ENCODE data around the gene CHRNE. TPM values are rescaled to one million over a fixed set of nuclear protein-coding genes. Genes with fewer than 3 reads are reported as not detected.

CHRNE gene
- total RNA-seq, 2 experiments from 2014 or later = 3.2 to 3.7 TPM

DNA sequence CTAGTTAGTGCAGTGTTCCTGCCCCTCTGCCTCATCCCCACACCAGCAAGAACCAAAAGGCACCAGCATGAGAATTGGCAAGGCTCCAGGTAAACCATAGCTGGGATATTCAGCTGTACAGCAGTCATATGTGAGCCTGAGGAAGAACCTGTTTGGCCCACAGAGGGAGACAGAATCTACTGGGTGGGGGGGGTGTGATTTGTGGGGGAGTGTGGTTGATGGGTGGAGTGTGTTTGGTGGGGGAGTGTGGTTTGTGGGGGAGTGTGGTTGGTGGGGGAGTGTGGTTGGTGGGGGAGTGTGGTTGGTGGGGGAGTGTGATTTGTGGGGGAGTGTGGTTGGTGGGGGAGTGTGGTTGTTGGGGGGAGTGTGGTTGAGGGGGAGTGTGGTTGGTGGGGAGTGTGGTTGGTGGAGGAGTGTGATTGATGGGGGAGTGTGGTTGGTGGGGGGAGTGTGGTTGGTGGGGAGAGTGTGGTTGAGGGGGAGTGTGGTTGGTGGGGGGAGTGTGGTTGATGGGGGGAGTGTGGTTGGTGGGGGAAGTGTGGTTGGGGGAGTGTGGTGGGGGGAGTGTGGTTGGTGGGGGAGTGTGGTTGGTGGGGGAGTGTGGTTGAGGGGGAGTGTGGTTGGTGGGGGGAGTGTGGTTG is 50.2 kb downstream of the CHRNE start:
- H3K36me3 Mint-ChIP-seq (ENCODE audit: low read depth) = peaks cover 43% of the 10 kb centered on the region
- ChIA-PET CTCF (interaction anchor here (1.0 kb wide), 1 partner anchor 63 kb away, joined by 3 read pairs; no protein-coding TSS in a partner anchor), POLR2A (no interaction called here)
- H3K4me1 ChIP-seq (ENCODE audit: insufficient read depth, low read length) = peaks cover 21% of the 10 kb centered on the region
- peak; percentile 67 for ATAC-seq (ENCODE audit: poor library complexity)
- no peak for TF ChIP-seq CTCF (IDR thresholded peaks at IDR 0.05)
- intact Hi-C loops (cut with DNase I, micrococcal nuclease) = no loop called here
- peaks cover 52% of the 10 kb centered on the region for H3K4me1 Mint-ChIP-seq (ENCODE audit: low read depth)
- H3K4me3 Mint-ChIP-seq = peak overlapping the region; percentile 36
- H3K9me3 ChIP-seq (ENCODE audit: control insufficient read depth in 1 of 2, insufficient read depth in 1 of 2, low read length in 2 of 2) = peaks cover 0 to 5% of the 10 kb centered on the region in 2 experiments
- H3K27ac ChIP-seq (ENCODE audit: low read depth in 1 of 2, low read length in 2 of 2) = no peak overlapping the region
- H3K27me3 ChIP-seq (ENCODE audit: control insufficient read depth in 1 of 2, insufficient read depth in 2 of 2, low read length in 2 of 2) = no peaks in the 10 kb centered on the region
- H3K27me3 Mint-ChIP-seq = no peaks in the 10 kb centered on the region
- peak in 3 of 14 experiments; percentile 33 to 76 (median 70) for DNase-seq
- no peak overlapping the region for H3K4me3 ChIP-seq (ENCODE audit: low read length)
- peaks cover 4% of the 10 kb centered on the region for H3K9me3 Mint-ChIP-seq
- peaks cover 17% of the 10 kb centered on the region for H3K36me3 ChIP-seq (ENCODE audit: insufficient read depth, low read length)
- peak overlapping the region; percentile 72 for H3K27ac Mint-ChIP-seq

GRCh38 chr17:4851084-4851483 is 51.8 kb downstream of the CHRNE start:
- no peak for ATAC-seq (ENCODE audit: poor library complexity)
- Histone ChIP-seq H3K27me3 (ENCODE audit: control insufficient read depth in 1 of 2, insufficient read depth in 2 of 2, low read length in 2 of 2) (no peaks in the 10 kb centered on the region), H3K9me3 (ENCODE audit: control insufficient read depth in 1 of 2, insufficient read depth in 1 of 2, low read length in 2 of 2) (peaks cover 0 to 5% of the 10 kb centered on the region in 2 experiments), H3K27ac (ENCODE audit: low read depth in 1 of 2, low read length in 2 of 2) (no peak overlapping the region), H3K4me1 (ENCODE audit: insufficient read depth, low read length) (peaks cover 21% of the 10 kb centered on the region), H3K36me3 (ENCODE audit: insufficient read depth, low read length) (peaks cover 15% of the 10 kb centered on the region), H3K4me3 (ENCODE audit: low read length) (no peak overlapping the region)
- Mint-ChIP-seq H3K9me3 (peaks cover 4% of the 10 kb centered on the region), H3K4me1 (ENCODE audit: low read depth) (peaks cover 50% of the 10 kb centered on the region), H3K4me3 (no peak overlapping the region), H3K27me3 (no peaks in the 10 kb centered on the region), H3K36me3 (ENCODE audit: low read depth) (peaks cover 28% of the 10 kb centered on the region), H3K27ac (no peak overlapping the region)
- intact Hi-C loops (cut with DNase I, micrococcal nuclease) = no loop called here
- ChIA-PET CTCF (no interaction called here), POLR2A (interaction anchor here (1.1 kb wide), 1 partner anchor 13 kb away, joined by 3 read pairs; no protein-coding TSS in a partner anchor)
- no peak for TF ChIP-seq CTCF (IDR thresholded peaks at IDR 0.05)
- DNase-seq = no peak

DNA sequence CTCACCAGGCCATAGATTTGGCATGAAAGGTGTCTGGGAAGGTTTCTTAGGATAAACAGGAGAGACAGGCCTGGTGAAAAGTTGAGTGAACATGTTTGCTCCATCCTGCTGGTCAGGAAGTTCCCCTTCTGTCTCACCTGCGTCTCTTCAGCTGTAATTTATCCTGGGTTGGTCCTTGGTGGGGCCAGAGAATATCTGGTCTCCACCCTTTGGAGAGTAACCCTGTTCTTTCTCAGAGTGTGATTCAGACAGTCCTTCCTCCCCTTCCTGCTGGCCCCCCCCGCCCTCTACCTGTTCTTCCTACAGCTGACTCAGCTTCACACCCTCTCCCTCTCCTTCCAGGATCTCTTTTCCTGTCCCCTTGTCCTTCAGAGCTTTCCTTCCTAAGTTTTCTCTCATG is 52.7 kb downstream of the CHRNE start:
- Mint-ChIP-seq H3K4me1 (ENCODE audit: low read depth) (peaks cover 53% of the 10 kb centered on the region), H3K27ac (no peak overlapping the region)

More for the DNA sequence above, 52.7 kb downstream of the CHRNE start:
- H3K4me3 Mint-ChIP-seq = no peak overlapping the region
- no peak overlapping the region for H3K27ac ChIP-seq (ENCODE audit: low read depth in 1 of 2, low read length in 2 of 2)
- no peak for TF ChIP-seq CTCF (IDR thresholded peaks at IDR 0.05)
- peaks cover 4% of the 10 kb centered on the region for H3K9me3 Mint-ChIP-seq
- DNase-seq (no peak), ATAC-seq (ENCODE audit: poor library complexity) (no peak)
- H3K4me1 ChIP-seq (ENCODE audit: insufficient read depth, low read length) = peaks cover 21% of the 10 kb centered on the region
- H3K36me3 ChIP-seq (ENCODE audit: insufficient read depth, low read length) = peaks cover 18% of the 10 kb centered on the region
- H3K9me3 ChIP-seq (ENCODE audit: control insufficient read depth in 1 of 2, insufficient read depth in 1 of 2, low read length in 2 of 2) = peaks cover 0 to 5% of the 10 kb centered on the region in 2 experiments
- no peak overlapping the region for H3K4me3 ChIP-seq (ENCODE audit: low read length)
- ChIA-PET CTCF (no interaction called here), POLR2A (interaction anchor here (0.8 kb wide), 1 partner anchor 54 kb away, joined by 3 read pairs; the partner anchor contains the start of gene PSMB6)
- peaks cover 28% of the 10 kb centered on the region for H3K36me3 Mint-ChIP-seq (ENCODE audit: low read depth)
- intact Hi-C loops (cut with DNase I, micrococcal nuclease) = no loop called here
- no peaks in the 10 kb centered on the region for H3K27me3 Mint-ChIP-seq
- no peaks in the 10 kb centered on the region for H3K27me3 ChIP-seq (ENCODE audit: control insufficient read depth in 1 of 2, insufficient read depth in 2 of 2, low read length in 2 of 2)
